ENCODE measurements around the gene SEL1L3.

SEL1L3 gene

DNA sequence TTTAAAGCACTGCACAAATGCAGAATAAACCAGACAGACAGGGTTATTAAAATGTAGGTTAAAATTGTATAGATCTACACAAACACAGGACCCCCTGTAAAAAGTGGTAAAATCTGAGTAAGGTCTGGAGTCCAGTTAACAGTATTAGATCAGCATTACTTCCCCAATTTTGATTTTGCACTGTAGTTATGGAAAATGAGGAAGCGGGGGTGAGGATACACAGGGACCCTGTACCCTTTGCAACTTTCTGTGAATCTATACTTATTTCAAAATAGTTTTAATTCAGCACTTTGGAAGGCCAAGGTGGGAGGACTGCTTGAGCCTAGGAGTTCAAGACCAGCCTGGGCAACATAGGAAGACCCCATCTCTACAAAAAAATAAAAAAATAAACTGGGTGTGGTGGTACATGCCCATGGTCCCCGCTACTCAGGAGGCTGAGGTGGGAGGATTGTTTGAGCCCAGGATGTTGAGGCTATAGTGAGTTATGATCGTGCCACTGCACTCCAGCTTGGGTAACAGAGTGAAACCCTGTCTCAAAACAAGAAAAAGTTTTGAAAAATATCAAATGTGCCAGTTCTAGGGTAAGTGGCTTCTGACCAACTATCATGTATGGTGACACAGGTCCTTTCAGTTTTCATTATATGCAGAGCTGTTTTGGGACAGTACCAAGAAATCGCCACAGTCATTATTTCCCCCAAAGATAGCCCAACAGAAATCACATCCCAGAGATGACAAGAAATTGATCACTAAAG, 17.7 kb downstream of the SEL1L3 start:
- DNase-seq (ENCODE audit: low spot score), result no peak
- in situ Hi-C loops (cut with MboI; ENCODE audit: low sequenced_read_pairs, unreplicated experiment), result no loop called here
- TF ChIP-seq, protein P1, sequence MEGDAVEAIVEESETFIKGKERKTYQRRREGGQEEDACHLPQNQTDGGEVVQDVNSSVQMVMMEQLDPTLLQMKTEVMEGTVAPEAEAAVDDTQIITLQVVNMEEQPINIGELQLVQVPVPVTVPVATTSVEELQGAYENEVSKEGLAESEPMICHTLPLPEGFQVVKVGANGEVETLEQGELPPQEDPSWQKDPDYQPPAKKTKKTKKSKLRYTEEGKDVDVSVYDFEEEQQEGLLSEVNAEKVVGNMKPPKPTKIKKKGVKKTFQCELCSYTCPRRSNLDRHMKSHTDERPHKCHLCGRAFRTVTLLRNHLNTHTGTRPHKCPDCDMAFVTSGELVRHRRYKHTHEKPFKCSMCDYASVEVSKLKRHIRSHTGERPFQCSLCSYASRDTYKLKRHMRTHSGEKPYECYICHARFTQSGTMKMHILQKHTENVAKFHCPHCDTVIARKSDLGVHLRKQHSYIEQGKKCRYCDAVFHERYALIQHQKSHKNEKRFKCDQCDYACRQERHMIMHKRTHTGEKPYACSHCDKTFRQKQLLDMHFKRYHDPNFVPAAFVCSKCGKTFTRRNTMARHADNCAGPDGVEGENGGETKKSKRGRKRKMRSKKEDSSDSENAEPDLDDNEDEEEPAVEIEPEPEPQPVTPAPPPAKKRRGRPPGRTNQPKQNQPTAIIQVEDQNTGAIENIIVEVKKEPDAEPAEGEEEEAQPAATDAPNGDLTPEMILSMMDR (IDR thresholded peaks at IDR 0.05; ENCODE audit: borderline replicate concordance, control extremely low read depth, extremely low read depth, insufficient read depth, missing control alignments), result no peak

GRCh38 chr4:25843340-25844097, 19.3 kb downstream of the SEL1L3 start:
- TF ChIP-seq, protein P1 (IDR thresholded peaks at IDR 0.05; ENCODE audit: borderline replicate concordance, control extremely low read depth, extremely low read depth, insufficient read depth, missing control alignments), result no peak
- in situ Hi-C loops (cut with MboI; ENCODE audit: low sequenced_read_pairs, unreplicated experiment), result no loop called here
- peak; percentile 51 for DNase-seq (ENCODE audit: low spot score)

DNA sequence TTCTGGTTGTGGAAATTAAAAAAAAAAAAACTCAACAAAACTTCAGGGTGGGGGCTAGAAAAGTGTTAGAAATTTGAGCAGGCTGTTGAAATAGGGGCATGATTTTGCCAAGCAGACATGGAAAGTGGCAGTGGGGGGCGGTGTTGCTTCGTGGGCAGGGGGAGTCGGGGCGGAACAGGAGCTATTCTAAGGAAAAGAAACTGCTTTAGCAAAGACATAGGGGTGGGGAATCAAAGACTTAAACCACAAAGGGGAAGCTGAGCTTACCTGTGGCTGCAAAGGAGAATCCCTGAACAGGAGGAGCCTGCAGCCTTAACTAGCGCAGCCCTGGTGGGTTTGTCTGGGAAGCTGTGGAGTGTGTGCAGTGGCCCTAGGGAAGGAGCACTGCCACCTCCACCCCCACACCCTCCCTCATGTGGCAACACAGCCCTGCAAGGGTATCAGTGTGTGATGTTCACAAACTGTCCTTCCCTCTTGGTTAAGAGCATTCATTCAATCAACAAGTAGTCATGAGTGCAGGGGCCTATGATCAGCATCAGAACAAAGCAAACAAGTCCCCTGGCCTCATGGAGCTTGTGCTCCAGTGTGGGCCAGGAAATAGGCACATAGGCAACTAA, 20.5 kb downstream of the SEL1L3 start:
- peak; percentile 74 for DNase-seq (ENCODE audit: low spot score)
- in situ Hi-C loops (cut with MboI; ENCODE audit: low sequenced_read_pairs, unreplicated experiment), result no loop called here
- TF ChIP-seq, protein P1 (IDR thresholded peaks at IDR 0.05; ENCODE audit: borderline replicate concordance, control extremely low read depth, extremely low read depth, insufficient read depth, missing control alignments), result peak; percentile 65

DNA sequence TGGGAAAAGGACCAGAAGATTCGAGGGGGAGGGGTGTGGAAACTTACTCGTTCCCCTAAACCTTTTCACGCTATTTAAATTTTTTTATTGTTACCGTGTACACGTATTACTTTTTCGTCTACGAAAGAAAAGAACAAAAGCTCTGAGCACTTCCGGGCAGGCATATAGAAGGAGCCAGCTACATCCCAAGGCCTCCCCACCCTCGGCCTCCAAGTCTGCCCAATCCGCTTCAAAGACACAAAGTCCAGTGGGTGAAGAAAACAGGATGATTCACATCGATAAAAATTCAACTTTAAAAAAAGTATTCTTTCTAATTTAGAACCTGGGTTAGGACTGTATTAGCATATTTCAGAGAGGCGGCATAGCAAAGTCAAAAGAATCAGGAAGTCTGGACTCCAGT, 23.1 kb downstream of the SEL1L3 start:
- no peak for DNase-seq (ENCODE audit: low spot score)
- in situ Hi-C loops (cut with MboI; ENCODE audit: low sequenced_read_pairs, unreplicated experiment), result no loop called here
- TF ChIP-seq, protein P1 (IDR thresholded peaks at IDR 0.05; ENCODE audit: borderline replicate concordance, control extremely low read depth, extremely low read depth, insufficient read depth, missing control alignments), result no peak

GRCh38 chr4:25839233-25839632, 23.6 kb downstream of the SEL1L3 start:
- TF ChIP-seq, protein P1 (IDR thresholded peaks at IDR 0.05; ENCODE audit: borderline replicate concordance, control extremely low read depth, extremely low read depth, insufficient read depth, missing control alignments), result no peak
- in situ Hi-C loops (cut with MboI; ENCODE audit: low sequenced_read_pairs, unreplicated experiment), result no loop called here
- no peak for DNase-seq (ENCODE audit: low spot score)

- DNase-seq (ENCODE audit: low spot score), result no peak
- TF ChIP-seq, protein P1 (IDR thresholded peaks at IDR 0.05; ENCODE audit: borderline replicate concordance, control extremely low read depth, extremely low read depth, insufficient read depth, missing control alignments), result no peak
- in situ Hi-C loops (cut with MboI; ENCODE audit: low sequenced_read_pairs, unreplicated experiment), result no loop called here
Measured at GRCh38 chr4:25838526-25838925, 24.3 kb downstream of the SEL1L3 start.
